ENCODE results near the gene DPYSL5. TPM values are rescaled to one million over a fixed set of nuclear protein-coding genes. Genes with fewer than 3 reads are reported as not detected.
A peak's percentile ranks its signal among the peaks of the same experiment; 100 is the strongest.

The DPYSL5 gene
- total RNA-seq, 6 donors from 2014 or later = not detected

DNA sequence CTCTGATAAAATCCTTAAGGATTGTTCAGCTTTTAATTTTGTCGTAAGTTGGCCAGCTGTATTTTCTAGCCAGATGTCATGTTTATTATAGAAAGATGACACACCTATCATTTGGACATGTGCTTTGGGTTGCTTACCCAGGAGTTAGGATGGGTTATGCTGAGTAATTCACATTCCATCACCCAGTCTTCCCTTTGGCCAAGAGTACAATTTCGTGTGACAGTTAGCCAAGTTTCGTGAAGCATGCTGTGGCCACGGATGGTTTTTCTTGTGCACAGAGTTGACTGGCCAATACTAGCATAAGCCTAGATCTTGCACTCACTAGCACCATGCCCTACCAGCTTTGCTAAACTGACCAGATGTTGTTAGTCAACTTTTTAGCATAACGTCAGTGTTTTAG is 128.3 kb downstream of the DPYSL5 start:
- 78 to 88% methylated on average over 4 to 5 of the region's 5 CpGs for WGBS, 2 donors
- Histone ChIP-seq H3K27ac (no peak overlapping the region), H3K27me3 (no peaks in the 10 kb centered on the region), H3K4me3 (no peak overlapping the region), H3K9me3 (no peaks in the 10 kb centered on the region), H3K36me3 (no peaks in the 10 kb centered on the region), H3K4me1 (peaks cover 6 to 14% (median 11%) of the 10 kb centered on the region in 4 donors)
- TF ChIP-seq, protein P1, sequence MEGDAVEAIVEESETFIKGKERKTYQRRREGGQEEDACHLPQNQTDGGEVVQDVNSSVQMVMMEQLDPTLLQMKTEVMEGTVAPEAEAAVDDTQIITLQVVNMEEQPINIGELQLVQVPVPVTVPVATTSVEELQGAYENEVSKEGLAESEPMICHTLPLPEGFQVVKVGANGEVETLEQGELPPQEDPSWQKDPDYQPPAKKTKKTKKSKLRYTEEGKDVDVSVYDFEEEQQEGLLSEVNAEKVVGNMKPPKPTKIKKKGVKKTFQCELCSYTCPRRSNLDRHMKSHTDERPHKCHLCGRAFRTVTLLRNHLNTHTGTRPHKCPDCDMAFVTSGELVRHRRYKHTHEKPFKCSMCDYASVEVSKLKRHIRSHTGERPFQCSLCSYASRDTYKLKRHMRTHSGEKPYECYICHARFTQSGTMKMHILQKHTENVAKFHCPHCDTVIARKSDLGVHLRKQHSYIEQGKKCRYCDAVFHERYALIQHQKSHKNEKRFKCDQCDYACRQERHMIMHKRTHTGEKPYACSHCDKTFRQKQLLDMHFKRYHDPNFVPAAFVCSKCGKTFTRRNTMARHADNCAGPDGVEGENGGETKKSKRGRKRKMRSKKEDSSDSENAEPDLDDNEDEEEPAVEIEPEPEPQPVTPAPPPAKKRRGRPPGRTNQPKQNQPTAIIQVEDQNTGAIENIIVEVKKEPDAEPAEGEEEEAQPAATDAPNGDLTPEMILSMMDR (IDR thresholded peaks at IDR 0.05) = no peak
- TF ChIP-seq POLR2AphosphoS5 (IDR thresholded peaks at IDR 0.05) (no peak), POLR2A (IDR thresholded peaks at IDR 0.05) (no peak), EP300 (IDR thresholded peaks at IDR 0.05) (no peak)
- ATAC-seq (ENCODE audit: low FRiP score in 2 of 2) (no peak), DNase-seq (no peak)

DNA sequence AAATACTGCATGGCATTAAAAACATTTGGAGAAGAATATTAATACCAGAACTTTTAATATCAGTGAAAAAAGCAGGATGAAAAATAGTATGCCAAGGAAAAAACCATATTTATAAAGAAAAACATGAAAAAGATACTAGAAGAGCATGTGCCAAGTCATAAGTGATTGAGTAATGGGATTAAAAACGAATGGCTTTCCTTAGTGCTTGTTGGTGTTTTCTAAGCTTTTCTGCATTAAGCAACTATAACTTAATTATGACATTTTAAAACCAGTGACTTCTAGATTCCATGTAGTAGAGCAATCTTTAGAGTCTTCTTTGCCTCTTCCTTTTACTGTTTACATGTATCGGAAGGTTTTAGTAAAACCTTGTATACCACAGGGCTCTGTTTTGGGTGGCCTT is 129.1 kb downstream of the DPYSL5 start:
- H3K27me3 ChIP-seq = no peaks in the 10 kb centered on the region
- DNase-seq (no peak), ATAC-seq (ENCODE audit: low FRiP score in 2 of 2) (no peak)
- H3K36me3 ChIP-seq = no peaks in the 10 kb centered on the region
- no peak overlapping the region for H3K4me3 ChIP-seq
- no peaks in the 10 kb centered on the region for H3K9me3 ChIP-seq
- TF ChIP-seq EP300 (IDR thresholded peaks at IDR 0.05) (no peak), POLR2A (IDR thresholded peaks at IDR 0.05) (no peak), POLR2AphosphoS5 (IDR thresholded peaks at IDR 0.05) (no peak)
- TF ChIP-seq, protein P1 (IDR thresholded peaks at IDR 0.05) = no peak
- peaks cover 3 to 12% (median 7%) of the 10 kb centered on the region in 4 donors for H3K4me1 ChIP-seq
- no peak overlapping the region for H3K27ac ChIP-seq
- WGBS, 2 donors = 75 to 84% methylated on average over 2 of the region's 2 CpGs

DNA sequence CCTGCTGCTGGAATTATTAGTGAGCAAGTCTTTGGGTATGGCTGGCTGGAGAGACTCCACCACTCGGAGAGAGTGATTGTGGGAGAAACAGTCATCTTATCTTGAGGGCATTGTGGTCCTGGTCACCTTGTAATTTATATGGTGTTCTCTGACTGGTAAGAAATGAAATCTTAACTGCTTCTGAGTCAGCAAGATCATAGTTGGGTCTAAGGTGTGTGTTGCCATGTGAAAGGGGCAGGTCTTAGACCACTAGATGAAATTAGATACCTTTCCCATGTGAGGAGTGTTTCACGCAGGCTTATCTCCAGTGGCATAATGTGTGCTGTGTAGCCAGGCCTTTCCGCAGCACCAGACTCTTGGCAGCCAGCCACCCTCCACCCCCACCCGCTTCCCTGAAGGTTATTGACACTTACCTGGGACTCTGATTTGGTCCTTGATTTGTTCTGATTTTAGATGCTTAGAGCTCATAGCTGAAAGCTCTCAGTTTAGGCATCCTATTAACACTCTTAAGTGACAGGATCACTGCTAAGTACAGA is 130.2 kb downstream of the DPYSL5 start:
- Histone ChIP-seq H3K9me3 (no peaks in the 10 kb centered on the region), H3K4me3 (no peak overlapping the region), H3K4me1 (peaks cover 9 to 18% (median 12%) of the 10 kb centered on the region in 4 donors), H3K27ac (peak overlapping the region in 1 of 4 donors; percentile 4), H3K36me3 (no peaks in the 10 kb centered on the region), H3K27me3 (no peaks in the 10 kb centered on the region)
- 67 to 70% methylated on average over 4 of the region's 4 CpGs for WGBS, 2 donors
- peak; percentile 52 to 81 for DNase-seq
- peak; percentile 40 to 52 for ATAC-seq (ENCODE audit: low FRiP score in 2 of 2)
- TF ChIP-seq, protein P1 (IDR thresholded peaks at IDR 0.05) = no peak
- TF ChIP-seq POLR2AphosphoS5 (IDR thresholded peaks at IDR 0.05) (no peak), POLR2A (IDR thresholded peaks at IDR 0.05) (no peak), EP300 (IDR thresholded peaks at IDR 0.05) (no peak)

DNA sequence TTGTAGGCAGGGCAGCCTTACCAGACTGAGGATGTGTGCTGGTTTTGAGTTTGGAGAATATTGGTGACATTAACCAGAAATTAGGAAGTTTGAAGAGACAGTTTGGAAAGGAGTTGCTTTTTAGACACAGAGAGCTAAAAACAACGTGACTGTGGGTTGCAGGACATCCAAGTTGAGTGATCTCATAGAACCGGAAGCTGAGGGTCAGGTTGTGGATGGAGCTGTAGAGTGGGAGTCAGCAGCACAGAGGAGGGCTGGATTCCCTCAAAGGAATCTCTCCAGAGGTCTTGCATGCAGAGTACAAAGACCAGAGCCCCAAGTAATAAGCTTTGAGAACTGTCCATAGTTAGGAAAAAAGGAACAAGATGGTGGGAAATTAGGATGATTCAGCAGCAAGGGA is 131.8 kb downstream of the DPYSL5 start:
- TF ChIP-seq POLR2A (IDR thresholded peaks at IDR 0.05) (no peak), POLR2AphosphoS5 (IDR thresholded peaks at IDR 0.05) (no peak), EP300 (IDR thresholded peaks at IDR 0.05) (no peak)
- TF ChIP-seq, protein P1 (IDR thresholded peaks at IDR 0.05) = no peak
- H3K4me3 ChIP-seq = no peak overlapping the region

DNA sequence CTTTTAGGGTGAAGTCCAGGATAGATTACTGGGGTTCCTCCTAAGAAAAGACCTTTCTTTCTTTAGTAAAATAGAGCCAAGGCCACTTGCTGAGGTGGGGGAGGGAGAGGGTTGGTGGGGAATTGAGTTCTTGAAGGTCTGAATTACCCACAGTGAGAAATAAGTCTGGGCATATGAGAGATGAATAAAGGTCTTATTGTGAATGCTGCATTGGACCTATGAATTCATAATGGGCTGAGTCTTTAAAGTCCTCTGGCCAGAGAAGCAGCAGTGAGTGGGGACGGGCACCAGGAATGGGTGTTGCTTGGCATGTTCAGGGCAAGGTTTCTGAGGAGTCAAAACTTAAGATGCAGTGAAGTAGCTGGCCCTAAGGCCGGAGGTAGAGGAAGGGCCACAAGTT is 133.0 kb downstream of the DPYSL5 start:
- Histone ChIP-seq H3K27ac (no peak overlapping the region), H3K4me1 (peaks cover 9 to 24% (median 15%) of the 10 kb centered on the region in 4 donors), H3K27me3 (no peaks in the 10 kb centered on the region), H3K9me3 (no peaks in the 10 kb centered on the region), H3K4me3 (no peak overlapping the region), H3K36me3 (no peaks in the 10 kb centered on the region)
- ATAC-seq (ENCODE audit: low FRiP score in 2 of 2) (no peak), DNase-seq (no peak)
- TF ChIP-seq, protein P1 (IDR thresholded peaks at IDR 0.05) = no peak
- no peak for TF ChIP-seq EP300 (IDR thresholded peaks at IDR 0.05)
- 88 to 91% methylated on average over 2 of the region's 2 CpGs for WGBS, 2 donors

More for the DNA sequence above, 131.8 kb downstream of the DPYSL5 start:
- DNase-seq (no peak), ATAC-seq (ENCODE audit: low FRiP score in 2 of 2) (no peak)
- Histone ChIP-seq H3K4me1 (peaks cover 9 to 24% (median 15%) of the 10 kb centered on the region in 4 donors), H3K27ac (no peak overlapping the region), H3K36me3 (no peaks in the 10 kb centered on the region), H3K27me3 (no peaks in the 10 kb centered on the region), H3K9me3 (no peaks in the 10 kb centered on the region)
- 73 to 74% methylated on average over 2 of the region's 2 CpGs for WGBS, 2 donors
